SJCRH30 (cell line): ENCODE results near the gene ATP1A4. TPM values are rescaled to one million over a fixed set of nuclear protein-coding genes. Genes with fewer than 3 reads are reported as not detected.
"Not testable (repeated sequence)": the region's sequence is repeated elsewhere in the genome, so short reads cannot be mapped to it uniquely, and the experiment has no call there.

Experiments used
- DNase-seq, 2 experiments: peaks; one replicate each; pipeline ENCODE4 v3.0.0-alpha.2; 2015 to 2020
- H3K27ac ChIP-seq: fragments of 250-450 bp; sonication (Bioruptor Pico); 2 replicates; pipeline ENCODE4 v1.5.1; 2020; ENCODE audit warnings: mild to moderate bottlenecking, moderate library complexity
- H3K27me3 ChIP-seq: fragments of 250-450 bp; sonication (Bioruptor Pico); 2 replicates; pipeline ENCODE4 v1.5.1; 2020; ENCODE audit warnings: mild to moderate bottlenecking, moderate library complexity
- H3K36me3 ChIP-seq: fragments of 250-450 bp; sonication (Bioruptor Pico); 2 replicates; pipeline ENCODE4 v1.5.1; 2020; ENCODE audit warnings: mild to moderate bottlenecking, moderate library complexity
- H3K4me1 ChIP-seq: fragments of 250-450 bp; sonication (Bioruptor Pico); 2 replicates; pipeline ENCODE4 v1.5.1; 2020; ENCODE audit warnings: mild to moderate bottlenecking, moderate library complexity
- H3K4me3 ChIP-seq: fragments of 250-450 bp; sonication (Bioruptor Pico); 2 replicates; pipeline ENCODE4 v1.5.1; 2020; ENCODE audit warnings: mild to moderate bottlenecking, moderate library complexity
- H3K9me3 ChIP-seq: fragments of 250-450 bp; sonication (Bioruptor Pico); replicated peaks from 2 replicates; pipeline ENCODE4 v1.5.1; 2020; ENCODE audit warnings: mild to moderate bottlenecking, moderate library complexity
- total RNA-seq: library from RNA; depleted of rRNA; stranded (reverse); fragments of >200 nt; shearing (Covaris generic); gene quantifications from 2 replicates; pipeline ENCODE4 v1.2.3, GENCODE V29; 2014; rRNA removed

ATP1A4 gene
- not detected in 2 replicates for total RNA-seq

- Histone ChIP-seq H3K27me3 (no peaks in the 10 kb centered on the region), H3K27ac (no peak within 1 kb of the TSS), H3K9me3 (no peaks in the 10 kb centered on the region), H3K4me1 (peaks cover 12% of the 10 kb centered on the region), H3K4me3 (no peak within 1 kb of the TSS), H3K36me3 (no peaks in the 10 kb centered on the region)
- no peak for DNase-seq
These were observed at the start of gene ATP1A4 for GRCh38 chr1:160151303-160151702. ATP1A4 (plus strand) TSS chr1:160151603; CDS start chr1:160152041, 438 bp downstream.

DNA sequence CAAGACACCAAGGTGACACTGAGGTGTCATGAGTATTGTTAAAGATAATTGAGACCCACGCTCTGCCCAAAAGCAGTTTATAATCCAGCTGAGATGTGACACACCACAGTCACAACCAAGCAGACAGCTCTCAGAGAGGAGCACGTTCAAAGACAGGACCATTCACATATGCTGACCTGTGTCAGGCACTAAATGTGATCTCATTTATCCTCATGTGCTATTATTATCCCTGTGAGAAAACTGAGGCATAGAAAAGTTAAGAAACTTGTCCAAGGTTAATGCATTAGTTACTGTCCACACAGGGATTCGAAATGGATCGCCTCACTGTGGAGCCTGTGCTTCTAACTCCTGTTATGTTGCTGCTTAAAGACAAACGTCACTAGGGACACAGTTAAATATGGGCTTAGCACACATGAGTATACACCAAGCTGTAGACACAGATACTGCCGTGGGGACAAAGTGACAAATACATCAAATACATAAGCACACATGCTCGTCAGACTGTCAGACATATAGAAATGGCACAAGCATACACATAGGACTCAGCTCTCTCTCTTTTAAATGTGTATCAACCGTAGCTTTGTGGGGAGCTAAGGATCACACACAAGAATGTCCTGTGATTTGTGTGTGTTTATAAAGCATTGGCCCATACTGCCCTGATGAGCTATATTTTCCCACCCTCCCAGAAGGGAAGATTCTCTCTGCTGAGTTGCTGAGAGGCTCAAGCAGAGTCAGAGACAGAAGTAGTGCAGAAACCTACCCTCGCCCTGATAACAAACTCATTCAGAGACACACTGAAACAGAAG lies 49.5 kb upstream of the ATP1A4 start:
- Histone ChIP-seq H3K27me3 (no peaks in the 10 kb centered on the region), H3K4me3 (no peak overlapping the region), H3K36me3 (no peaks in the 10 kb centered on the region), H3K9me3 (no peaks in the 10 kb centered on the region), H3K4me1 (peaks cover 21% of the 10 kb centered on the region), H3K27ac (no peak overlapping the region)
- DNase-seq, result no peak

- no peaks in the 10 kb centered on the region for H3K9me3 ChIP-seq
- H3K36me3 ChIP-seq, result no peaks in the 10 kb centered on the region
- peaks cover 24% of the 10 kb centered on the region for H3K4me1 ChIP-seq
- H3K27ac ChIP-seq, result no peak overlapping the region
- DNase-seq, result no peak
- H3K27me3 ChIP-seq, result no peaks in the 10 kb centered on the region
- no peak overlapping the region for H3K4me3 ChIP-seq
These were observed 47.6 kb upstream of the ATP1A4 start for GRCh38 chr1:160103658-160104408.

DNA sequence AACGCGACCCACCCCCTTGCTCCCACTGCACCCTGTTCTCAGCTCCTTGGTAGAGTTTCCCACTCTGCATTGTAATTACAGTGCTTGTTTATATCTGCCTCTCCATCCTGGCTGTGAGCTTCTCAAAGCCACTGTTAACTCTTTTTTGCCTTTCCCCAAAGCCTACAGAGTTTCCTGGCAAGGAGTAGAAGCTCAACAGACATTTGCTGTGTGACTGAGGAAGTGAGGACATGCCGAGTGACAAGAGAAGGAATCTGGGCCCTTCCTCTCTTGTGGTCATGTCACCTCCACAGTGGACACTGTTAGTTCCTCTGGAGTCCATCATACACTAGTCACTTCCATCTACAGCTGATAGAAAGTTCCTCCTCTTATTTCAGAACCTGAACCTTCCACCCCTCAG lies 46.9 kb upstream of the ATP1A4 start:
- H3K4me3 ChIP-seq, result no peak overlapping the region
- H3K4me1 ChIP-seq, result peaks cover 31% of the 10 kb centered on the region
- no peak overlapping the region for H3K27ac ChIP-seq
- H3K36me3 ChIP-seq, result no peaks in the 10 kb centered on the region
- H3K27me3 ChIP-seq, result no peaks in the 10 kb centered on the region
- no peaks in the 10 kb centered on the region for H3K9me3 ChIP-seq
- DNase-seq, result no peak

- no peak for DNase-seq
- Histone ChIP-seq H3K27ac (no peak overlapping the region), H3K4me3 (no peak overlapping the region), H3K9me3 (no peaks in the 10 kb centered on the region), H3K27me3 (no peaks in the 10 kb centered on the region), H3K4me1 (peaks cover 35% of the 10 kb centered on the region), H3K36me3 (no peaks in the 10 kb centered on the region)
These were observed 46.2 kb upstream of the ATP1A4 start for GRCh38 chr1:160105155-160105554.

- DNase-seq, result no peak
- peaks cover 26% of the 10 kb centered on the region for H3K4me1 ChIP-seq
- H3K4me3 ChIP-seq, result no peak overlapping the region
- no peaks in the 10 kb centered on the region for H3K27me3 ChIP-seq
- no peaks in the 10 kb centered on the region for H3K9me3 ChIP-seq
- H3K27ac ChIP-seq, result no peak overlapping the region
- no peaks in the 10 kb centered on the region for H3K36me3 ChIP-seq
These were observed 43.9 kb upstream of the ATP1A4 start for GRCh38 chr1:160107512-160107911.

- Histone ChIP-seq H3K27me3 (no peaks in the 10 kb centered on the region), H3K27ac (no peak overlapping the region), H3K36me3 (no peaks in the 10 kb centered on the region), H3K9me3 (no peaks in the 10 kb centered on the region), H3K4me1 (peaks cover 19% of the 10 kb centered on the region), H3K4me3 (no peak overlapping the region)
- peak; percentile 52 to 64 for DNase-seq
These were observed 42.3 kb upstream of the ATP1A4 start for GRCh38 chr1:160108888-160109662.

DNA sequence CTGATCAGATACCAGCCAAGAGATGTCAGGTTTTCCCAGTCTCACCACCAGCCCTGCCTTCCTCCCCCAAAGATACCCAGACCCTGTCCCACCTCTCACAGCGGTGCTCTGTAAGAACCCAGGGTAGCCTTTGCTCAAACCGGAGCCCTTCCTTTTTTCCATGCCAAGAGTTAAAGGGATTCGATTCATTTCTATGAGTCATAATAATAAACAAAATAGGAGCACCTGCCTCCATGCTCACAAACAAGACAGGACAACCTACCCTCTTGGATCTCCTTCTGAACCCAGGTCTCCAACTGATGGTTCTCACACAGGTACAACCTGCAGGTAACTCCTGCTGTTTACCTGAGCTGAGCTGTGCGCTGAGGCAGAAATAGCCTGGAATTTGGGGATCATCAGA lies 41.7 kb upstream of the ATP1A4 start:
- Histone ChIP-seq H3K9me3 (no peaks in the 10 kb centered on the region), H3K4me3 (no peak overlapping the region), H3K36me3 (no peaks in the 10 kb centered on the region), H3K27me3 (no peaks in the 10 kb centered on the region), H3K4me1 (peaks cover 25% of the 10 kb centered on the region), H3K27ac (no peak overlapping the region)
- no peak for DNase-seq

DNA sequence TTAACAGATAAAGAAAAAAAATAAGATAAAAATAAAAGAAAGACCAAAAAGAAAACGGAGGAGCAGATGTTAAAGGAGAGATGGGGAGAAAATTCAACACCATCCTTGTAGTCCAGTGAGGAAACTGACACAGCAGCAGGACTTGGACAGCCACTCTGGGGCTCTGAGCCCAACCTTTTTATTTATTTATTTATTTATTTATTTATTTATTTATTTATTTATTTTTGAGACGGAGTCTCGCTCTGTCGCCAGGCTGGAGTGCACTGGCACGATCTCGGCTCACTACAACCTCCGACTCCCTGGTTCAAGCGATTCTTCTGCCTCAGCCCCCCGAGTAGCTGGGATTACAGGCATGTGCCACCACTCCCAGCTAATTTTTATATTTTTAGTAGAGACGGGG lies 39.9 kb upstream of the ATP1A4 start:
- not testable (repeated sequence) for H3K36me3 ChIP-seq, H3K4me3 ChIP-seq, H3K27ac ChIP-seq, DNase-seq, H3K9me3 ChIP-seq, H3K27me3 ChIP-seq
- peaks cover 33% of the 10 kb centered on the region for H3K4me1 ChIP-seq

DNA sequence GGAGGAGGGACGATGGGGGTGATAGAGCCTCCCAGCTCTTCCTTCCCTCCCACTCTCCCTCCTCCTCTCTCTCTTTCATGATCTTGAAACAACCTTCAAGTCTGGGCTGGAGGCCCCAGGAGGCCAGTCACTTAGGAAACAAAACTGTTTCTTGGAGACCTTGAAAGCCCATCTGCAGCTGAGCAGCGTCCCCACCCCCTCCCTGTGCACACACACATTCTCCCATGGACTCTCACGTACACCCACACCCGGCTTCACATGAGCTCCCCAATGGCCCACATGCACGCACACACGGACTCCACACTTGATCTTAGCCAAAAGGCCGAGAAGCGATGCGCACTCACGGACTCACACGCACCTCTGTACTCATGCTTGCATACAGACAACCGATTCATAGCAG lies 39.0 kb upstream of the ATP1A4 start:
- Histone ChIP-seq H3K27me3 (no peaks in the 10 kb centered on the region), H3K4me3 (no peak overlapping the region), H3K9me3 (no peaks in the 10 kb centered on the region), H3K4me1 (peaks cover 37% of the 10 kb centered on the region), H3K36me3 (no peaks in the 10 kb centered on the region), H3K27ac (no peak overlapping the region)
- no peak for DNase-seq

- DNase-seq, result no peak
- Histone ChIP-seq H3K9me3 (no peaks in the 10 kb centered on the region), H3K27ac (no peak overlapping the region), H3K4me3 (no peak overlapping the region), H3K27me3 (no peaks in the 10 kb centered on the region), H3K4me1 (peaks cover 39% of the 10 kb centered on the region), H3K36me3 (peaks cover 1% of the 10 kb centered on the region; the same call in 1 of the 2 replicates)
These were observed 38.0 kb upstream of the ATP1A4 start for GRCh38 chr1:160113407-160113806.

DNA sequence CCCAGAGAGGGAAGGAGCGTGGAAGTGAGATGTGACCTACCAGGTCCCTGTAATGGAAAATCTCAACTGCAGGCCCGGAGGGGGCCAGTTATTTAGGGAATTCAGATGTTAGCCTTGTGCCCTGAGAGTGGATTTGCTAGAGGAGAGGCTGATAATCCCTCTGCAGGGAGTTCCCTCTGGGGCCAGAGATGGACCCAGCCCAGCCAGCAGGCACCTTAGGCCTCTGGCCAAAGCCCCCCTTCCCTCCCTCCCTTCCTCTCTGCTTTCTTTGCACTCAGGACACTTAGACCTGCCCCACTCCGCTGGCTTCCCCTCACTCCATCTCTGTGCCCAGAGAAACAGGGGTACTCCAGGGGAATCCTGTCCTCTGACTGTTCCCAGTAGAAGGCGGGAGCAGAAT lies 37.3 kb upstream of the ATP1A4 start:
- Histone ChIP-seq H3K4me3 (no peak overlapping the region), H3K27ac (no peak overlapping the region), H3K36me3 (peaks cover 5% of the 10 kb centered on the region; the same call in 1 of the 2 replicates), H3K9me3 (no peaks in the 10 kb centered on the region), H3K27me3 (no peaks in the 10 kb centered on the region), H3K4me1 (peaks cover 34% of the 10 kb centered on the region)
- DNase-seq, result no peak

GRCh38 chr1:160115545-160116282 lies 35.7 kb upstream of the ATP1A4 start, which contains the start of gene ATP1A2:
ATP1A2 (plus strand) TSS chr1:160115759; CDS start chr1:160115862, 103 bp downstream.
- peak within 1 kb of the TSS; percentile 76 for H3K27ac ChIP-seq
- H3K27me3 ChIP-seq, result no peaks in the 10 kb centered on the region
- peak; percentile 73 to 79 for DNase-seq
- no peaks in the 10 kb centered on the region for H3K9me3 ChIP-seq
- H3K4me1 ChIP-seq, result peaks cover 26% of the 10 kb centered on the region
- H3K4me3 ChIP-seq, result peak within 1 kb of the TSS; percentile 68
- H3K36me3 ChIP-seq, result peaks cover 7% of the 10 kb centered on the region
